Liver (tissue), 9 donors: ENCODE measurements around the gene PSMB1. TPM values are rescaled to one million over a fixed set of nuclear protein-coding genes. Genes with fewer than 3 reads are reported as not detected.

Experiments
- DNase-seq: peaks from one replicate; pipeline ENCODE4 v3.0.0-alpha.2; 2017; ENCODE audit warnings: low spot score
- H3K27ac ChIP-seq, 2 donors: one replicate each; pipeline ENCODE4 v1.7.0; 2013; ENCODE audit warnings: inconsistent platforms in 2 of 2, low read length in 2 of 2, control low read depth in 1 of 2, low read depth in 1 of 2, mild to moderate bottlenecking in 1 of 2
- H3K27me3 ChIP-seq, 4 donors: one replicate each; pipeline versions ENCODE4 v1.6.1 to v1.7.0; 2013; ENCODE audit warnings: low read length in 3 of 4, inconsistent platforms in 1 of 4, mild to moderate bottlenecking in 1 of 4, moderate library complexity in 1 of 4; ENCODE audit not compliant: control insufficient read depth in 4 of 4, insufficient read depth in 4 of 4
- H3K36me3 ChIP-seq, 4 donors: one replicate each; pipeline versions ENCODE4 v1.6.1 to v1.7.0; 2013; ENCODE audit warnings: low read length in 3 of 4, mild to moderate bottlenecking in 3 of 4, low read depth in 1 of 4, moderate library complexity in 1 of 4; ENCODE audit not compliant: control insufficient read depth in 4 of 4, insufficient read depth in 3 of 4
- H3K4me1 ChIP-seq, 4 donors: one replicate each; pipeline versions ENCODE4 v1.6.1 to v1.7.0; 2013; ENCODE audit warnings: low read length in 3 of 4, mild to moderate bottlenecking in 3 of 4, moderate library complexity in 1 of 4; ENCODE audit not compliant: control insufficient read depth in 4 of 4, insufficient read depth in 4 of 4
- H3K4me3 ChIP-seq, 3 donors: one replicate each; pipeline versions ENCODE4 v1.6.1 to v1.7.0; 2013; ENCODE audit warnings: low read length in 3 of 3, control low read depth in 1 of 3, low read depth in 1 of 3, mild to moderate bottlenecking in 1 of 3
- H3K9ac ChIP-seq, 2 donors: one replicate each; pipeline ENCODE4 v1.7.0; 2013; ENCODE audit warnings: low read length in 2 of 2, mild to moderate bottlenecking in 2 of 2, moderate library complexity in 2 of 2, control low read depth in 1 of 2, low read depth in 1 of 2
- H3K9me3 ChIP-seq, 4 donors: one replicate each; pipeline versions ENCODE4 v1.6.1 to v1.7.0; 2013; ENCODE audit warnings: low read length in 3 of 4; ENCODE audit not compliant: control insufficient read depth in 4 of 4
- ATF3 ChIP-seq: IDR thresholded peaks from 2 replicates; pipeline ENCODE4 v1.6.1; 2016; ENCODE audit warnings: antibody characterized with exemption
- EGR1 ChIP-seq, 2 donors: IDR thresholded peaks; 2 replicates each; pipeline ENCODE4 v1.6.1; 2016 to 2018; ENCODE audit warnings: antibody characterized with exemption in 2 of 2, low read depth in 2 of 2
- FOXA2 ChIP-seq: IDR thresholded peaks from 2 replicates; pipeline ENCODE4 v1.6.1; 2016; ENCODE audit warnings: antibody characterized with exemption
- GABPA ChIP-seq, 2 donors: IDR thresholded peaks in 1 of 2; conservative IDR thresholded peaks in 1 of 2; 2 replicates each; pipeline ENCODE4 v1.6.1; 2016; ENCODE audit warnings: antibody characterized with exemption in 2 of 2, mild to moderate bottlenecking in 1 of 2, moderate library complexity in 1 of 2
- HNF4A ChIP-seq, 2 donors: conservative IDR thresholded peaks; 2 replicates each; pipeline ENCODE4 v1.6.1; 2016; ENCODE audit warnings: antibody characterized with exemption in 2 of 2, mild to moderate bottlenecking in 2 of 2
- HNF4G ChIP-seq: IDR thresholded peaks from 2 replicates; pipeline ENCODE4 v1.6.1; 2016; ENCODE audit warnings: antibody characterized with exemption
- NR2F2 ChIP-seq: IDR thresholded peaks from 2 replicates; pipeline ENCODE4 v1.6.1; 2016; ENCODE audit warnings: antibody characterized with exemption
- RAD21 ChIP-seq, 2 donors: IDR thresholded peaks; 2 replicates each; pipeline ENCODE4 v1.6.1; 2016; ENCODE audit warnings: antibody characterized with exemption in 2 of 2, mild to moderate bottlenecking in 2 of 2
- SP1 ChIP-seq: IDR thresholded peaks from 2 replicates; pipeline ENCODE4 v1.6.1; 2018; ENCODE audit warnings: antibody characterized with exemption, mild to moderate bottlenecking
- TAF1 ChIP-seq: conservative IDR thresholded peaks from 2 replicates; pipeline ENCODE4 v1.6.1; 2016; ENCODE audit warnings: antibody characterized with exemption, mild to moderate bottlenecking
- YY1 ChIP-seq: IDR thresholded peaks from 2 replicates; pipeline ENCODE4 v1.6.1; 2016; ENCODE audit warnings: antibody characterized with exemption, mild to moderate bottlenecking
- ZBTB33 ChIP-seq: IDR thresholded peaks from 2 replicates; pipeline ENCODE4 v1.6.1; 2016; ENCODE audit warnings: antibody characterized with exemption
- WGBS: extraction: QIAGEN DNeasy Blood & Tissue Kit; methylation state at CpG from one replicate; pipeline ENCODE4 v1.1.7; 2013; 5-methylcytosine and 5-hydroxymethylcytosine counted together
- polyA plus RNA-seq, 2 donors: library from polyadenylated mRNA; stranded (reverse) in 1 of 2; unstranded in 1 of 2; fragments of 200-250 nt in 1 of 2; fragments of >200 nt in 1 of 2; fragmentation: Nextera tagmentation in 1 of 2; extraction: Ambion mirVana in 1 of 2; gene quantifications; one replicate each; pipeline versions ENCODE4 v1.2.1 to v1.2.3, GENCODE V29; 2013 to 2015
- total RNA-seq, 2 donors: library from RNA; depleted of rRNA; stranded (reverse); fragments of >200 nt; gene quantifications; one replicate each; pipeline ENCODE4 v1.2.3, GENCODE V29; 2014
- TF ChIP-seq, protein P1 (sequence below): IDR thresholded peaks from 2 replicates; pipeline ENCODE4 v1.6.1; 2016; ENCODE audit warnings: antibody characterized with exemption, mild to moderate bottlenecking
- TF ChIP-seq, protein P2 (sequence below): IDR thresholded peaks from 2 replicates; pipeline ENCODE4 v1.6.1; 2016; ENCODE audit warnings: antibody characterized with exemption
- donor health status: healthy.
- donor health status: healthy.
- donor health status: healthy.
- donor health status: healthy.
- donor health status: healthy.

Gene PSMB1
- total and polyA plus RNA-seq, 4 donors, result 177 to 314 (median 188) TPM

DNA sequence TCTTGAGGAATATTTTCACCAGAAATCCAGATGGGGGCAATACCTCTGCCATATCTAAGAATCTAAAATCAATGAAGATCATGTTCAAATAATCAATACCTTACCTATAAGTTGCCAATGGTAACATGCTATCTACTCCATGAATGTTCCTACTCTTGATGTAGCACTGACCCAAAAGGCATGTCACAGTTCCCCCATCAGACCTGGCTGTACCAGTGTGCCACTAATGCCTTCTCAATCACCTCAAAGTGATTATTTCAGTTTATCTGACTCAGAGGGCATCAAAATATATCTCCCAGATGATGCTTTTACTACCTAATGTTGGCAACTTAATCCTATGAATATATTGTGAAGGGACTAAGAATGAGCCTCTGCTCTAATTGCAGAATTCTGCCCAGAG is 25.8 kb upstream of the PSMB1 start:
- H3K36me3 ChIP-seq, result peaks cover 2 to 48% (median 42%) of the 10 kb centered on the region in 4 donors
- H3K4me1 ChIP-seq, result peaks cover 0 to 10% (median 8%) of the 10 kb centered on the region in 4 donors

GRCh38 chr6:170575250-170575649 is 22.1 kb upstream of the PSMB1 start:
- no peak overlapping the region for H3K27ac ChIP-seq
- TF ChIP-seq RAD21 (IDR thresholded peaks at IDR 0.05) (peak in 1 of 2 donors; percentile 43), TAF1 (no peak)
- no peak overlapping the region for H3K4me3 ChIP-seq
- H3K27me3 ChIP-seq, result no peaks in the 10 kb centered on the region
- H3K9ac ChIP-seq, result no peak overlapping the region
- peaks cover 5 to 49% (median 47%) of the 10 kb centered on the region in 4 donors for H3K36me3 ChIP-seq
- H3K9me3 ChIP-seq, result no peaks in the 10 kb centered on the region
- WGBS, result 93% methylated on average over 1 of the region's 1 CpG
- H3K4me1 ChIP-seq, result no peaks in the 10 kb centered on the region
- DNase-seq, result no peak

More for the DNA sequence above, 25.8 kb upstream of the PSMB1 start:
- Histone ChIP-seq H3K4me3 (no peak overlapping the region), H3K9ac (no peak overlapping the region), H3K27ac (no peak overlapping the region), H3K9me3 (no peaks in the 10 kb centered on the region), H3K27me3 (no peaks in the 10 kb centered on the region)
- TF ChIP-seq, protein P1, sequence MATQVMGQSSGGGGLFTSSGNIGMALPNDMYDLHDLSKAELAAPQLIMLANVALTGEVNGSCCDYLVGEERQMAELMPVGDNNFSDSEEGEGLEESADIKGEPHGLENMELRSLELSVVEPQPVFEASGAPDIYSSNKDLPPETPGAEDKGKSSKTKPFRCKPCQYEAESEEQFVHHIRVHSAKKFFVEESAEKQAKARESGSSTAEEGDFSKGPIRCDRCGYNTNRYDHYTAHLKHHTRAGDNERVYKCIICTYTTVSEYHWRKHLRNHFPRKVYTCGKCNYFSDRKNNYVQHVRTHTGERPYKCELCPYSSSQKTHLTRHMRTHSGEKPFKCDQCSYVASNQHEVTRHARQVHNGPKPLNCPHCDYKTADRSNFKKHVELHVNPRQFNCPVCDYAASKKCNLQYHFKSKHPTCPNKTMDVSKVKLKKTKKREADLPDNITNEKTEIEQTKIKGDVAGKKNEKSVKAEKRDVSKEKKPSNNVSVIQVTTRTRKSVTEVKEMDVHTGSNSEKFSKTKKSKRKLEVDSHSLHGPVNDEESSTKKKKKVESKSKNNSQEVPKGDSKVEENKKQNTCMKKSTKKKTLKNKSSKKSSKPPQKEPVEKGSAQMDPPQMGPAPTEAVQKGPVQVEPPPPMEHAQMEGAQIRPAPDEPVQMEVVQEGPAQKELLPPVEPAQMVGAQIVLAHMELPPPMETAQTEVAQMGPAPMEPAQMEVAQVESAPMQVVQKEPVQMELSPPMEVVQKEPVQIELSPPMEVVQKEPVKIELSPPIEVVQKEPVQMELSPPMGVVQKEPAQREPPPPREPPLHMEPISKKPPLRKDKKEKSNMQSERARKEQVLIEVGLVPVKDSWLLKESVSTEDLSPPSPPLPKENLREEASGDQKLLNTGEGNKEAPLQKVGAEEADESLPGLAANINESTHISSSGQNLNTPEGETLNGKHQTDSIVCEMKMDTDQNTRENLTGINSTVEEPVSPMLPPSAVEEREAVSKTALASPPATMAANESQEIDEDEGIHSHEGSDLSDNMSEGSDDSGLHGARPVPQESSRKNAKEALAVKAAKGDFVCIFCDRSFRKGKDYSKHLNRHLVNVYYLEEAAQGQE, result no peak
- TF ChIP-seq RAD21 (IDR thresholded peaks at IDR 0.05) (no peak), HNF4A (conservative IDR thresholded peaks at IDR 0.05) (no peak), ZBTB33 (no peak), EGR1 (IDR thresholded peaks at IDR 0.05; ENCODE audit: low read depth in 2 of 2) (no peak), GABPA (IDR thresholded peaks at IDR 0.05 in 1 of 2, conservative IDR thresholded peaks at IDR 0.05 in 1 of 2) (no peak), NR2F2 (no peak), HNF4G (no peak), YY1 (no peak), ATF3 (no peak), FOXA2 (no peak), TAF1 (no peak), SP1 (no peak)
- TF ChIP-seq, protein P2, sequence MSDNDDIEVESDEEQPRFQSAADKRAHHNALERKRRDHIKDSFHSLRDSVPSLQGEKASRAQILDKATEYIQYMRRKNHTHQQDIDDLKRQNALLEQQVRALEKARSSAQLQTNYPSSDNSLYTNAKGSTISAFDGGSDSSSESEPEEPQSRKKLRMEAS, result no peak
- no peak for DNase-seq
